HepG2 (cell line): ENCODE data around the gene LIMK2. TPM values are rescaled to one million over a fixed set of nuclear protein-coding genes. Genes with fewer than 3 reads are reported as not detected.
A peak's percentile ranks its signal among the peaks of the same experiment; 100 is the strongest.

Source experiments
- AGO2 ChIP-seq: fragments of 200-400 bp; formaldehyde crosslinking; optimal IDR thresholded peaks from 2 replicates; pipeline ENCODE3; 2017; ENCODE audit warnings: mild to moderate bottlenecking, low read depth, low read length, moderate library complexity
- FOXP4 ChIP-seq: sonication (generic); formaldehyde crosslinking; IDR thresholded peaks from 2 replicates; pipeline ENCODE4 v1.4.0; 2020; ENCODE audit warnings: missing genetic modification reagents
- GABPA ChIP-seq, 2 experiments: IDR thresholded peaks; 2 replicates each; pipeline ENCODE4 v1.6.1; 2011 to 2016; ENCODE audit warnings: low read depth in 2 of 2, low read length in 1 of 2, missing biosample characterization in 1 of 2, missing genetic modification characterization in 1 of 2
- HOXA7 ChIP-seq: sonication (generic); formaldehyde crosslinking; IDR thresholded peaks from 2 replicates; pipeline ENCODE4 v1.8.1; 2022; ENCODE audit warnings: mild to moderate bottlenecking, missing genetic modification reagents, moderate library complexity
- KDM6A ChIP-seq: IDR thresholded peaks from 2 replicates; pipeline ENCODE4 v1.6.1; 2016; ENCODE audit warnings: low read depth
- KMT2A ChIP-seq: sonication (generic); formaldehyde crosslinking; IDR thresholded peaks from 2 replicates; pipeline ENCODE4 v1.4.0; 2020; ENCODE audit warnings: missing genetic modification reagents
- PAX8 ChIP-seq: sonication (generic); formaldehyde crosslinking; IDR thresholded peaks from 2 replicates; pipeline ENCODE4 v1.8.0; 2022; ENCODE audit warnings: mild to moderate bottlenecking, missing genetic modification reagents, borderline replicate concordance
- PRMT3 ChIP-seq: sonication (generic); formaldehyde crosslinking; IDR thresholded peaks from 2 replicates; pipeline ENCODE4 v1.8.1; 2022; ENCODE audit warnings: low read depth, mild to moderate bottlenecking, moderate library complexity, missing genetic modification reagents, borderline replicate concordance
- RARG ChIP-seq: sonication (generic); formaldehyde crosslinking; IDR thresholded peaks from 2 replicates; pipeline ENCODE4 v1.4.0; 2020; ENCODE audit warnings: low read depth, mild to moderate bottlenecking, missing genetic modification reagents
- RXRB ChIP-seq: IDR thresholded peaks from 2 replicates; pipeline ENCODE4 v1.6.1; 2016; ENCODE audit warnings: borderline replicate concordance, missing genetic modification reagents, missing compliant biosample characterization
- SOX5 ChIP-seq: IDR thresholded peaks from 2 replicates; pipeline ENCODE4 v1.6.1; 2016; ENCODE audit warnings: borderline replicate concordance
- SP140L ChIP-seq: sonication (generic); formaldehyde crosslinking; IDR thresholded peaks from 2 replicates; pipeline ENCODE4 v1.4.0; 2020; ENCODE audit warnings: missing genetic modification reagents, borderline replicate concordance
- YEATS4 ChIP-seq: sonication (generic); formaldehyde crosslinking; IDR thresholded peaks from 2 replicates; pipeline ENCODE4 v1.4.0; 2020; ENCODE audit warnings: missing genetic modification reagents, borderline replicate concordance
- YY1 ChIP-seq: IDR thresholded peaks from 2 replicates; pipeline ENCODE4 v1.6.1; 2011; ENCODE audit warnings: low read length, low read depth, moderate library complexity, mild to moderate bottlenecking; ENCODE audit not compliant: insufficient read depth, insufficient replicate concordance
- ZNF205 ChIP-seq: IDR thresholded peaks from 2 replicates; pipeline ENCODE4 v1.6.1; 2018; ENCODE audit warnings: missing biosample characterization, missing genetic modification reagents
- ZNF614 ChIP-seq: IDR thresholded peaks from 2 replicates; pipeline ENCODE4 v1.6.1; 2018; ENCODE audit warnings: missing biosample characterization, missing genetic modification reagents, inconsistent platforms, borderline replicate concordance
- ZNF891 ChIP-seq: sonication (generic); formaldehyde crosslinking; IDR thresholded peaks from 2 replicates; pipeline ENCODE4 v1.5.0; 2020; ENCODE audit warnings: mild to moderate bottlenecking, missing genetic modification reagents
- ZSCAN12 ChIP-seq: sonication (generic); formaldehyde crosslinking; IDR thresholded peaks from 2 replicates; pipeline ENCODE4 v1.9.0; 2021; ENCODE audit warnings: mild to moderate bottlenecking, missing genetic modification reagents
- polyA plus RNA-seq, 8 experiments: library from polyadenylated mRNA; depleted of rRNA in 3 of 8; stranded (reverse) in 7 of 8; unstranded in 1 of 8; fragments of >200 nt; fragmentation: Illumina TruSeq in 4 of 8; extraction: Trizol in 4 of 8; gene quantifications; 2 replicates each; pipeline versions ENCODE4 v1.2.1 to v1.2.3, GENCODE V29; 2011 to 2016; ENCODE audit warnings: low read depth in 4 of 8, missing spikeins in 1 of 8, mixed read lengths in 1 of 8; ENCODE audit not compliant: insufficient read depth in 1 of 8
- total RNA-seq, 5 experiments: library from RNA; depleted of rRNA; stranded (reverse); fragments of >200 nt; fragmentation: Illumina TruSeq; extraction: Trizol; gene quantifications; 2 replicates each; pipeline ENCODE4 v1.2.3, GENCODE V29; 2016; ENCODE audit warnings: low read depth in 1 of 5
- TF ChIP-seq, protein P1 (sequence below): IDR thresholded peaks from 2 replicates; pipeline ENCODE4 v1.6.1; 2018; ENCODE audit warnings: missing genetic modification reagents, mild to moderate bottlenecking, missing compliant biosample characterization
- TF ChIP-seq, protein P2 (sequence below), 2 experiments: sonication (generic) in 1 of 2; formaldehyde crosslinking in 1 of 2; IDR thresholded peaks; 2 replicates each; pipeline versions ENCODE4 v1.4.0 to v1.6.1; 2018 to 2020; ENCODE audit warnings: missing genetic modification reagents in 2 of 2, borderline replicate concordance in 1 of 2, low read depth in 1 of 2, mild to moderate bottlenecking in 1 of 2, missing biosample characterization in 1 of 2
- TF ChIP-seq, protein P3 (sequence below): sonication (generic); formaldehyde crosslinking; conservative IDR thresholded peaks from 2 replicates; pipeline ENCODE4 v1.8.0; 2022; ENCODE audit warnings: low read depth, missing genetic modification reagents

The LIMK2 gene
- total and polyA plus RNA-seq, 2 of the 13 experiments (the other 11 are each of a cell fraction or from before 2014, with no cell fraction given): 20.9 to 29.8 TPM

DNA sequence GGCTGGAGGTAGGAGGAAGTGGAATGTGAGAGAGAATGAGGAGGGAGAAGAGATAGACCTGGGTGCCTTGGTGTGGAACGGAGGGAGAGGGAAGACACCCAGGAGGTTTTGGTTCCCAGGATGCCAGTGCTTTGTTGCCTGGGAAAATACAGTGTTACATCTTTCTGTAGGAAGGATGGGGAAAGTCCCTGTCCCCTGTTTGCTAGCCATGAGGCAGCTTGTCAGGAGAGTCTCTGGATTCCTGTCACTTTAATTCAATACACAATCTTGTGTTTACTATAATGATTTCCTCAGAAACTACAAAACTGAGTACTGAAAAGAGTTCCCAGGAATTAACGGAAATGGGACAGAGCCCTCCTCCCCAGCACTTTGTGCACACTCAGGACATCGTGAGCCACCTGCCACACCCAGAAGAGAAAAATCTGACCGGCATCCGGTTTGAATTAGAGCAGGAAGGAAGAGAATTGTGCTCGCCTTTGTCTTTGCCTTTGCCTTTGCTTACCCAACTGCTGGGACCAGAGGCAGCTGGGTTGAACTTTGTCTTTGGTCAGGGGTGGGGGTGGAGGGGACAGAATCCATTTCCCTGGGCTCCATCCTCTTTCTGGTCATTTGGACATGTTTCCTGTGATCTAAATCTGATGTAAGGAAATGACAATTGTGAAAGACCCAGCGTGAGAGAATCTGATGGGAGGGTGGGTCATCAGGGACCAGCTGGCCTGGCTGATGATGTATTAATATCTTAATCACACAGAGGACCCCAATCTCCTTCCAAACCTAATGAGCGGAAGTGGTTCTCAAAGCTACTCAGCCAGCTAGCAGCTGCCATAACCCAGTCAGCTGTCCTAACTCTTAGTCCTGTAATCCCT lies 1.3 kb upstream of the LIMK2 start (continued):
- TF ChIP-seq ZNF891 (CRISPR knock-in tag) (no peak), HOXA7 (no peak), FOXP4 (CRISPR knock-in tag) (peak; percentile 57), PRMT3 (no peak), YY1 (peak; percentile 16), SOX5 (CRISPR knock-in tag) (peak; percentile 88), KMT2A (CRISPR knock-in tag) (no peak), ZSCAN12 (CRISPR knock-in tag) (0 out of 2 replicates have a peak, but pooled peaks have one; percentile 33), KDM6A (CRISPR knock-in tag) (peak; percentile 40; the same call in 1 of the 2 replicates), ZNF614 (0 out of 2 replicates have a peak, but pooled peaks have one; percentile 16), PAX8 (CRISPR knock-in tag) (no peak), RXRB (CRISPR knock-in tag) (peak; percentile 66), GABPA (IDR thresholded peaks at IDR 0.05; ENCODE audit: low read depth, low read length) (no peak), GABPA (CRISPR knock-in tag; IDR thresholded peaks at IDR 0.05; ENCODE audit: low read depth) (peak; percentile 76), SP140L (CRISPR knock-in tag) (no peak), RARG (CRISPR knock-in tag) (no peak), ZNF205 (CRISPR knock-in tag) (no peak), AGO2 (no peak), YEATS4 (CRISPR knock-in tag) (peak; percentile 52; the same call in 1 of the 2 replicates)
- TF ChIP-seq, protein P1, sequence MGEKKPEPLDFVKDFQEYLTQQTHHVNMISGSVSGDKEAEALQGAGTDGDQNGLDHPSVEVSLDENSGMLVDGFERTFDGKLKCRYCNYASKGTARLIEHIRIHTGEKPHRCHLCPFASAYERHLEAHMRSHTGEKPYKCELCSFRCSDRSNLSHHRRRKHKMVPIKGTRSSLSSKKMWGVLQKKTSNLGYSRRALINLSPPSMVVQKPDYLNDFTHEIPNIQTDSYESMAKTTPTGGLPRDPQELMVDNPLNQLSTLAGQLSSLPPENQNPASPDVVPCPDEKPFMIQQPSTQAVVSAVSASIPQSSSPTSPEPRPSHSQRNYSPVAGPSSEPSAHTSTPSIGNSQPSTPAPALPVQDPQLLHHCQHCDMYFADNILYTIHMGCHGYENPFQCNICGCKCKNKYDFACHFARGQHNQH (CRISPR knock-in tag): peak; percentile 45
- TF ChIP-seq, protein P2, sequence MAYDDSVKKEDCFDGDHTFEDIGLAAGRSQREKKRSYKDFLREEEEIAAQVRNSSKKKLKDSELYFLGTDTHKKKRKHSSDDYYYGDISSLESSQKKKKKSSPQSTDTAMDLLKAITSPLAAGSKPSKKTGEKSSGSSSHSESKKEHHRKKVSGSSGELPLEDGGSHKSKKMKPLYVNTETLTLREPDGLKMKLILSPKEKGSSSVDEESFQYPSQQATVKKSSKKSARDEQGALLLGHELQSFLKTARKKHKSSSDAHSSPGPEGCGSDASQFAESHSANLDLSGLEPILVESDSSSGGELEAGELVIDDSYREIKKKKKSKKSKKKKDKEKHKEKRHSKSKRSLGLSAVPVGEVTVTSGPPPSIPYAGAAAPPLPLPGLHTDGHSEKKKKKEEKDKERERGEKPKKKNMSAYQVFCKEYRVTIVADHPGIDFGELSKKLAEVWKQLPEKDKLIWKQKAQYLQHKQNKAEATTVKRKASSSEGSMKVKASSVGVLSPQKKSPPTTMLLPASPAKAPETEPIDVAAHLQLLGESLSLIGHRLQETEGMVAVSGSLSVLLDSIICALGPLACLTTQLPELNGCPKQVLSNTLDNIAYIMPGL (CRISPR knock-in tag; IDR thresholded peaks at IDR 0.05; ENCODE audit: borderline replicate concordance in 1 of 2, low read depth in 1 of 2): no peak
- TF ChIP-seq, protein P3, sequence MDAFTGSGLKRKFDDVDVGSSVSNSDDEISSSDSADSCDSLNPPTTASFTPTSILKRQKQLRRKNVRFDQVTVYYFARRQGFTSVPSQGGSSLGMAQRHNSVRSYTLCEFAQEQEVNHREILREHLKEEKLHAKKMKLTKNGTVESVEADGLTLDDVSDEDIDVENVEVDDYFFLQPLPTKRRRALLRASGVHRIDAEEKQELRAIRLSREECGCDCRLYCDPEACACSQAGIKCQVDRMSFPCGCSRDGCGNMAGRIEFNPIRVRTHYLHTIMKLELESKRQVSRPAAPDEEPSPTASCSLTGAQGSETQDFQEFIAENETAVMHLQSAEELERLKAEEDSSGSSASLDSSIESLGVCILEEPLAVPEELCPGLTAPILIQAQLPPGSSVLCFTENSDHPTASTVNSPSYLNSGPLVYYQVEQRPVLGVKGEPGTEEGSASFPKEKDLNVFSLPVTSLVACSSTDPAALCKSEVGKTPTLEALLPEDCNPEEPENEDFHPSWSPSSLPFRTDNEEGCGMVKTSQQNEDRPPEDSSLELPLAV (CRISPR knock-in tag): no peak
